H1 (cell line): ENCODE measurements around the gene CCDC157. TPM values are rescaled to one million over a fixed set of nuclear protein-coding genes. Genes with fewer than 3 reads are reported as not detected.

Source experiments
- CTCF ChIA-PET: fragments of 300-600 bp; sonication (Branson Sonifier 250); formaldehyde crosslinking; loops from one replicate; lab custom pipeline; 2021; ENCODE audit not compliant: partially characterized antibody; lab: Charles Lee
- POLR2A ChIA-PET: fragments of 300-600 bp; sonication (Branson Sonifier 250); formaldehyde crosslinking; loops from one replicate; lab custom pipeline; 2021; ENCODE audit warnings: inconsistent platforms; ENCODE audit not compliant: partially characterized antibody; lab: Charles Lee
- DNase-seq, 2 experiments: peaks; one replicate each; pipeline versions ENCODE4 v3.0.0 to v3.0.0-alpha.2; 2010 to 2022; ENCODE audit warnings: low spot score in 2 of 2, low read depth in 1 of 2, mixed read lengths in 1 of 2
- FAIRE-seq: peaks from 2 replicates; lab custom pipeline; 2011; peaks lifted over from hg19 to GRCh38; lab: Jason Lieb, UNC
- H2AFZ ChIP-seq: 2 replicates; pipeline ENCODE4 v1.8.1; 2012; ENCODE audit warnings: low read length, inconsistent platforms
- H2AK5ac ChIP-seq: 2 replicates; pipeline ENCODE4 v1.6.1; 2013; ENCODE audit warnings: low read depth, low read length
- H2BK120ac ChIP-seq: replicated peaks from 2 replicates; pipeline ENCODE3; 2013; ENCODE audit warnings: low read depth, low read length, inconsistent platforms
- H2BK12ac ChIP-seq: 2 replicates; pipeline ENCODE4 v1.6.1; 2013; ENCODE audit warnings: low read depth, low read length
- H2BK15ac ChIP-seq: 2 replicates; pipeline ENCODE4 v1.6.1; 2013; ENCODE audit warnings: low read length
- H2BK20ac ChIP-seq: 2 replicates; pipeline ENCODE4 v1.6.1; 2013; ENCODE audit warnings: low read length
- H2BK5ac ChIP-seq: 2 replicates; pipeline ENCODE4 v1.6.1; 2013; ENCODE audit warnings: low read depth, low read length
- H3K14ac ChIP-seq: 2 replicates; pipeline ENCODE4 v1.6.1; 2013; ENCODE audit warnings: inconsistent platforms; ENCODE audit not compliant: insufficient read length
- H3K18ac ChIP-seq: 2 replicates; pipeline ENCODE4 v1.6.1; 2013; ENCODE audit warnings: low read length; ENCODE audit errors: extremely low read depth
- H3K23ac ChIP-seq: 2 replicates; pipeline ENCODE4 v1.6.1; 2013; ENCODE audit warnings: inconsistent platforms; ENCODE audit not compliant: insufficient read length
- H3K23me2 ChIP-seq: 2 replicates; pipeline ENCODE4 v1.6.1; 2013; ENCODE audit warnings: low read depth, low read length
- H3K27ac ChIP-seq: 2 replicates; pipeline ENCODE4 v1.6.1; 2011; ENCODE audit warnings: low read depth, low read length, inconsistent platforms
- H3K27me3 ChIP-seq, 4 experiments: replicated peaks in 1 of 4; 1 replicate in 1 of 4; 2 replicates in 3 of 4; pipeline versions ENCODE4 v1.6.1 to v1.8.1; 2011 to 2013; ENCODE audit warnings: low read length in 3 of 4, mild to moderate bottlenecking in 3 of 4, inconsistent platforms in 2 of 4, mixed read lengths in 2 of 4, moderate library complexity in 1 of 4; ENCODE audit not compliant: control insufficient read depth in 3 of 4, insufficient read depth in 3 of 4; ENCODE audit errors: extremely low read depth in 1 of 4
- H3K36me3 ChIP-seq, 4 experiments: 2 replicates each; pipeline versions ENCODE4 v1.6.1 to v1.8.1; 2011 to 2013; ENCODE audit warnings: mild to moderate bottlenecking in 4 of 4, low read length in 3 of 4, moderate library complexity in 2 of 4, control low read depth in 1 of 4, inconsistent platforms in 1 of 4; ENCODE audit not compliant: insufficient read depth in 4 of 4, control insufficient read depth in 2 of 4
- H3K4ac ChIP-seq: replicated peaks from 2 replicates; pipeline ENCODE3; 2013; ENCODE audit warnings: low read length, low read depth, mixed read lengths, inconsistent platforms; ENCODE audit not compliant: insufficient read length
- H3K4me1 ChIP-seq, 4 experiments: replicated peaks in 1 of 4; 1 replicate in 1 of 4; 2 replicates in 3 of 4; pipeline versions ENCODE4 v1.6.1 to v1.8.1; 2011 to 2013; ENCODE audit warnings: low read length in 3 of 4, inconsistent platforms in 2 of 4, mixed read lengths in 1 of 4; ENCODE audit not compliant: insufficient read depth in 4 of 4, control insufficient read depth in 3 of 4
- H3K4me2 ChIP-seq, 2 experiments: 2 replicates each; pipeline versions ENCODE4 v1.6.1 to v1.8.1; 2011 to 2013; ENCODE audit warnings: low read depth in 2 of 2, low read length in 2 of 2, control low read depth in 1 of 2, inconsistent platforms in 1 of 2, mild to moderate bottlenecking in 1 of 2; ENCODE audit not compliant: insufficient read depth in 1 of 2
- H3K4me3 ChIP-seq, 4 experiments: fragments of 200-600, 300-600 bp in 1 of 4; sonication (generic), shearing (Covaris generic), sonication (Bioruptor Twin) in 1 of 4; 2 replicates each; pipeline versions ENCODE4 v1.5.1 to v1.8.1; 2011 to 2016; ENCODE audit warnings: low read length in 4 of 4, low read depth in 3 of 4, control low read depth in 2 of 4, inconsistent platforms in 2 of 4, mild to moderate bottlenecking in 2 of 4, mixed read lengths in 1 of 4, moderate library complexity in 1 of 4; ENCODE audit not compliant: insufficient read depth in 2 of 4; ENCODE audit errors: extremely low read depth in 1 of 4
- H3K56ac ChIP-seq: replicated peaks from 2 replicates; pipeline ENCODE3; 2013; ENCODE audit warnings: low read depth, mild to moderate bottlenecking, mixed read lengths, low read length, inconsistent platforms; ENCODE audit not compliant: insufficient read length
- H3K79me1 ChIP-seq: 2 replicates; pipeline ENCODE4 v1.6.1; 2013; ENCODE audit warnings: low read depth, low read length, control low read depth
- H3K79me2 ChIP-seq, 2 experiments: 2 replicates each; pipeline versions ENCODE4 v1.6.1 to v1.8.1; 2012 to 2013; ENCODE audit warnings: low read length in 2 of 2, mild to moderate bottlenecking in 2 of 2, inconsistent platforms in 1 of 2; ENCODE audit not compliant: insufficient read depth in 2 of 2, control insufficient read depth in 1 of 2
- H3K9ac ChIP-seq, 4 experiments: replicated peaks in 1 of 4; 1 replicate in 1 of 4; 2 replicates in 3 of 4; pipeline versions ENCODE4 v1.6.1 to v1.8.1; 2011 to 2013; ENCODE audit warnings: low read depth in 3 of 4, low read length in 3 of 4, control low read depth in 2 of 4, mild to moderate bottlenecking in 2 of 4, moderate library complexity in 2 of 4, inconsistent platforms in 1 of 4; ENCODE audit errors: extremely low read depth in 1 of 4
- H3K9me3 ChIP-seq, 2 experiments: 2 replicates each; pipeline versions ENCODE4 v1.6.1 to v1.8.1; 2012 to 2013; ENCODE audit warnings: mild to moderate bottlenecking in 2 of 2, moderate library complexity in 2 of 2, control low read depth in 1 of 2, inconsistent platforms in 1 of 2, low read depth in 1 of 2, low read length in 1 of 2, mixed read lengths in 1 of 2; ENCODE audit not compliant: insufficient read depth in 2 of 2
- H4K20me1 ChIP-seq, 2 experiments: replicated peaks in 1 of 2; 2 replicates each; pipeline versions ENCODE3 to v1.8.1; 2011 to 2013; ENCODE audit warnings: inconsistent platforms in 2 of 2, low read length in 2 of 2, mild to moderate bottlenecking in 1 of 2; ENCODE audit not compliant: insufficient read depth in 2 of 2, control insufficient read depth in 1 of 2
- H4K5ac ChIP-seq: 2 replicates; pipeline ENCODE4 v1.6.1; 2013; ENCODE audit warnings: low read length, low read depth, mixed read lengths, inconsistent platforms; ENCODE audit not compliant: insufficient read length
- H4K8ac ChIP-seq: 2 replicates; pipeline ENCODE4 v1.8.0; 2013; ENCODE audit warnings: mild to moderate bottlenecking, moderate library complexity, low read length, inconsistent platforms; ENCODE audit not compliant: insufficient read depth; ENCODE audit errors: extremely low read depth
- H4K91ac ChIP-seq: replicated peaks from 2 replicates; pipeline ENCODE3; 2013; ENCODE audit warnings: low read length, mixed read lengths, inconsistent platforms; ENCODE audit not compliant: insufficient read length
- ATF3 ChIP-seq: IDR thresholded peaks from 2 replicates; pipeline ENCODE4 v1.6.1; 2011; ENCODE audit warnings: low read depth, mild to moderate bottlenecking, low read length; ENCODE audit not compliant: insufficient read depth
- BRCA1 ChIP-seq: IDR thresholded peaks from 2 replicates; pipeline ENCODE4 v1.6.1; 2012; ENCODE audit warnings: low read depth, low read length, improper control_type of control experiment
- GABPA ChIP-seq: IDR thresholded peaks from 2 replicates; pipeline ENCODE4 v1.6.1; 2011; ENCODE audit warnings: mild to moderate bottlenecking, low read length, moderate library complexity, borderline replicate concordance; ENCODE audit not compliant: insufficient read depth
- NRF1 ChIP-seq: IDR thresholded peaks from 2 replicates; pipeline ENCODE4 v1.6.1; 2011; ENCODE audit warnings: mild to moderate bottlenecking, low read depth, low read length, improper control_type of control experiment
- SP1 ChIP-seq: IDR thresholded peaks from 2 replicates; pipeline ENCODE4 v1.6.1; 2011; ENCODE audit warnings: low read depth, low read length
- TCF12 ChIP-seq: IDR thresholded peaks from 2 replicates; pipeline ENCODE4 v1.6.1; 2011; ENCODE audit warnings: low read depth, mild to moderate bottlenecking, low read length
- WGBS, 2 experiments: shearing (Covaris generic) in 1 of 2; methylation state at CpG; one replicate each; pipeline versions ENCODE4 v1.1.6 to v1.1.7; 2013 to 2015; ENCODE audit warnings: low lambda C conversion rate in 2 of 2, mixed read lengths in 2 of 2, inconsistent platforms in 1 of 2, low coverage in 1 of 2, missing lambda C conversion rate in 1 of 2; ENCODE audit not compliant: insufficient replicate concordance in 2 of 2, insufficient coverage in 1 of 2, insufficient read length in 1 of 2; ENCODE audit errors: extremely low coverage in 1 of 2, missing lambda C conversion rate in 1 of 2; 5-methylcytosine and 5-hydroxymethylcytosine counted together
- polyA plus RNA-seq, 7 experiments: library from polyadenylated mRNA; depleted of rRNA in 3 of 7; stranded (reverse) in 5 of 7; unstranded in 2 of 7; fragments of >200 nt in 5 of 7; fragments of 200-250 nt in 2 of 7; gene quantifications; 1 replicate in 5 of 7; 2 replicates in 1 of 7; 4 replicates in 1 of 7; pipeline versions ENCODE4 v1.2.1 to v1.2.3, GENCODE V29; 2011 to 2013; ENCODE audit warnings: missing spikeins in 2 of 7, mixed read lengths in 2 of 7
- total RNA-seq: library from RNA; stranded (reverse); fragmentation: NEBNext Ultra II Directional; extraction: Animal tissue kit (Norgen Biotek cat#: 25700); gene quantifications from 2 replicates; pipeline ENCODE4 v1.2.1, GENCODE V29; 2021

Gene CCDC157
- total and polyA plus RNA-seq, 2 of the 8 experiments (the other 6 are each of a cell fraction or from before 2014, with no cell fraction given), result 4.1 to 8.4 TPM

- Histone ChIP-seq H2BK12ac (no peak overlapping the region), H3K4ac (no peak overlapping the region), H2BK15ac (no peak overlapping the region), H3K79me2 (no peaks in the 10 kb centered on the region), H2BK120ac (no peak overlapping the region), H2BK5ac (no peak overlapping the region), H3K14ac (no peak overlapping the region), H4K91ac (no peak overlapping the region), H3K23me2 (no peaks in the 10 kb centered on the region), H2BK20ac (no peak overlapping the region), H2AK5ac (no peak overlapping the region), H4K8ac (no peak overlapping the region), H3K4me1 (no peaks in the 10 kb centered on the region), H3K27ac (no peak overlapping the region), H2AFZ (no peak overlapping the region), H4K5ac (no peak overlapping the region), H3K23ac (no peak overlapping the region), H3K18ac (no peak overlapping the region), H3K36me3 (peaks cover 0 to 28% (median 12%) of the 10 kb centered on the region in 4 experiments; a peak in 5 of 8 replicates), H3K4me3 (no peak overlapping the region), H3K56ac (no peak overlapping the region), H4K20me1 (peaks cover 1 to 5% of the 10 kb centered on the region in 2 experiments), H3K79me1 (no peaks in the 10 kb centered on the region), H3K27me3 (no peaks in the 10 kb centered on the region), H3K9me3 (no peaks in the 10 kb centered on the region), H3K9ac (no peak overlapping the region), H3K4me2 (no peak overlapping the region)
- DNase-seq (no peak), FAIRE-seq (no peak)
- ChIA-PET POLR2A (interaction anchor here (0.6 to 1.9 kb wide), 2 partner anchors 10 to 72 kb away, joined by 3 to 16 read pairs; no protein-coding TSS in a partner anchor), CTCF (interaction anchor here (1.0 to 6.1 kb wide), 4 partner anchors 11 to 31 kb away, joined by 4 to 48 read pairs (median 8); partner anchors contain the start of gene MTFP1)
- no peak for TF ChIP-seq NRF1
- TF ChIP-seq GABPA, result no peak
- TF ChIP-seq SP1, result no peak
- TF ChIP-seq TCF12, result no peak
- TF ChIP-seq BRCA1, result no peak
- no peak for TF ChIP-seq ATF3
- 94% methylated on average over 5 of the region's 5 CpGs; no CpG with 5 or more reads in 1 of the 2 experiments for WGBS, 2 experiments
These were observed 57.1 kb downstream of the CCDC157 start for GRCh38 chr22:30413745-30414524.
